ACC112 (cell line): ENCODE measurements around the gene ZFP57.
"Not testable (repeated sequence)": the region's sequence is repeated elsewhere in the genome, so short reads cannot be mapped to it uniquely, and the experiment has no call there.

Source experiments
- H2AFZ ChIP-seq: fragments of 200-600 bp; sonication (generic); one replicate; pipeline ENCODE4 v1.6.0; 2017; ENCODE audit warnings: antibody characterized with exemption, low read length; ENCODE audit not compliant: unreplicated experiment
- H3K27ac ChIP-seq: fragments of 200-600 bp; sonication (generic); 2 replicates; pipeline ENCODE4 v1.5.1; 2014; ENCODE audit warnings: low read depth, mild to moderate bottlenecking, antibody characterized with exemption, low read length, moderate library complexity
- H3K27me3 ChIP-seq: fragments of 200-600 bp; sonication (generic); 2 replicates; pipeline ENCODE4 v1.6.1; 2014; ENCODE audit warnings: mild to moderate bottlenecking, antibody characterized with exemption, low read length, moderate library complexity, mixed read lengths; ENCODE audit not compliant: insufficient read depth
- H3K36me3 ChIP-seq: fragments of 200-600 bp; sonication (generic); 2 replicates; pipeline ENCODE4 v1.6.1; 2016; ENCODE audit warnings: mild to moderate bottlenecking, antibody characterized with exemption, low read length, moderate library complexity, mixed read lengths; ENCODE audit not compliant: insufficient read depth
- H3K4me1 ChIP-seq: fragments of 200-600 bp; sonication (generic); one replicate; pipeline ENCODE4 v1.6.1; 2016; ENCODE audit warnings: low read length, mixed read lengths; ENCODE audit not compliant: insufficient read depth, unreplicated experiment, control insufficient read depth
- H3K4me3 ChIP-seq: fragments of 200-600 bp; sonication (generic); 2 replicates; pipeline ENCODE4 v1.5.1; 2014; ENCODE audit warnings: mild to moderate bottlenecking, low read depth, low read length
- H3K79me2 ChIP-seq: fragments of 200-600 bp; sonication (generic); one replicate; pipeline ENCODE4 v1.6.0; 2016; ENCODE audit warnings: low read length; ENCODE audit not compliant: control insufficient read depth, unreplicated experiment, insufficient read depth

ZFP57 gene

DNA sequence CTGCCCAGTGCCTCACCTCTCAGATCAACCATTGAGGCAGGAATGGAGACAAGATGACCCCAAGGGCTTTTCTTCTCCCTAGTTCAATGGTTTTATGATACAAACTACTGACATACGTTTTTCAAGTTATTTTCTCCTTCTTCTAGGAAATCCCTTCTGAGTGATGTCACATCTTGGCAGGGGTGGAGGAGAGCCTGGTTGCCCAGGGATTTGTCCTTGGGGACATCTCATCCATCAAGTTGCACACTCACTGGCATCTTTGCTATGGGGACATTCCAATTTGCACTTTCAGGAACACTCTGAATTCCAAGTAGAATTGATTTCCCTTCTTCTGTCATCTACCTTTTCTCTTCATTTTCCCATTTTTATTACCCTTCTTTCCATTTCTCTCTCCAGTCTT, 9.9 kb downstream of the ZFP57 start:
- H3K36me3 ChIP-seq = no peaks in the 10 kb centered on the region
- no peak overlapping the region for H3K4me3 ChIP-seq
- no peak overlapping the region for H3K27ac ChIP-seq
- H3K27me3 ChIP-seq = peaks cover 62% of the 10 kb centered on the region
- no peak overlapping the region for H2AFZ ChIP-seq
- H3K4me1 ChIP-seq = no peaks in the 10 kb centered on the region
- no peaks in the 10 kb centered on the region for H3K79me2 ChIP-seq

DNA sequence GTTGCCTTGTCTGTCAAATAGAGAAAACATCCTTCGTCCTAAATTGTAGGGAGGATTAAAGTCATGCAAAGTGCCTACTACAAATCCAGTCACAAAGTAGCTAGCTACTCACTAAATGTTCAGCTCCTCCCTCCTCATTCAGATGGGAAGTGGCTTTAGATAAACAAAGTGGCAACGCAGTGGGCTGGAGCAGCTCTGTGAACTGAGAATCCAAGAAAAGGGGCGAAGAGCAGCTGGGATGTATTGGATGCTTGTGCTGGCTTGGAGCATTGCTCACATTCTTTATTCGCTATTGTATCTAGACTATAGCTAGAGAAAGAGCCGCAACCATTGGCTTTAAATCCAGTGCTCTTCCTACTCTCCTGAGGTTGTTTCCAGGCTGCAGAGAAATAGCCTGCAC, 13.8 kb downstream of the ZFP57 start:
- H2AFZ ChIP-seq = no peak overlapping the region
- no peak overlapping the region for H3K4me3 ChIP-seq
- peaks cover 73% of the 10 kb centered on the region for H3K27me3 ChIP-seq
- no peaks in the 10 kb centered on the region for H3K4me1 ChIP-seq
- no peaks in the 10 kb centered on the region for H3K36me3 ChIP-seq
- no peak overlapping the region for H3K27ac ChIP-seq
- H3K79me2 ChIP-seq = no peaks in the 10 kb centered on the region

DNA sequence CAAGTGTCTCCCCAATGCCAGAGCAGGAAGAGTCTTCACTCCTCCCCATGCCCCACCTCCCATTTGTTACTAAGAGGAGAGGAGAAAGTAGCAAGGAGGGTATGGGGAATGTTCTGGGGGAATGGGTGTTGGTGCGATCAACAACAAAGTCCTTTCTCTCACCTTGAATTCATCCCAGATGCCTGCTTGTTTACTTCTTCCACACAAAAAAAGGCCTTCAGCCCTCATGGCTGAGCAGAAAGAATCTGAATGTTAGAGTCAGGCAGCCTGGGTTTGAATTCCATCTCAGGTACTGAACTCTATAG, 14.2 kb downstream of the ZFP57 start:
- no peaks in the 10 kb centered on the region for H3K4me1 ChIP-seq
- peaks cover 75% of the 10 kb centered on the region for H3K27me3 ChIP-seq
- no peak overlapping the region for H2AFZ ChIP-seq
- no peaks in the 10 kb centered on the region for H3K79me2 ChIP-seq
- no peak overlapping the region for H3K27ac ChIP-seq
- no peak overlapping the region for H3K4me3 ChIP-seq
- no peaks in the 10 kb centered on the region for H3K36me3 ChIP-seq

DNA sequence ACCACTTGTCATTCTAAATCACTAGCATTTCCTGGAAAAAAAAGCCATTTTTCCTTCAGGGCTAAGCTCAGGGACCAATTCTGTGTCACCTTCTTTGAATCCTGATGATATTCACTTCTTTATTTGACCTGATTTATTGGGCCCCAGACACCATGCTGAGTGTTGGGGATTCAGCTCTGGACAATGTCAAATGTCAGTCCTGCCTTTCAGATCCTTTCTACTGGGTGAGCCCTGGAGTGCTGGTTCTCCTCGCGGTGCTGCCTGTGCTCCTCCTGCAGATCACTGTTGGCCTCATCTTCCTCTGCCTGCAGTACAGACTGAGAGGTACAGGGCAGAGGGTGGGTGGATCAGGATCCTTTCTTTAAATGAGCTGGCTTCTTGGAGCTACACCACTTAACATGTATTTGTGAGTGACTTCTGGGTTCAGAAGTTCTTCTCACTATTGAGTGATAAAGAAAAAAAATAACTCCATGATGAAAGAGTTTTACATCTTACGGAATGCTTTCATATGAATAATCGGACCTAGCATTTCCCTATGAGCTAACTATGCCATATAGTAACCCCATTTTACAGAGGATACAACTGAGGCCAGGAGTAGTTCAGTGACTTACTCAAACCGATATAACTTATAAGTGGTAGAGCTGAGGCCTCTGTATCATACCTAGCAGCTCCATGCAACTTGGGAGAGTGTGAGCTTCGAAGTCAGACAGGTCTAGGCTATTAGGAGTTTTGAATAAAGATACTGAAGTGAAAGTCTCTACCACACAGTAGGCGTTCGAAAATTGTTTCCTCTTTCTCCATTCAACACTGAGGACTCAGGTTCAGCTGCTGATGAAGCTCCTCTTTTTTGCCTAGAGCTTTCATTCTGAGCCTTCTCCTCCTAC, 14.8 kb downstream of the ZFP57 start:
- peaks cover 75% of the 10 kb centered on the region for H3K27me3 ChIP-seq

DNA sequence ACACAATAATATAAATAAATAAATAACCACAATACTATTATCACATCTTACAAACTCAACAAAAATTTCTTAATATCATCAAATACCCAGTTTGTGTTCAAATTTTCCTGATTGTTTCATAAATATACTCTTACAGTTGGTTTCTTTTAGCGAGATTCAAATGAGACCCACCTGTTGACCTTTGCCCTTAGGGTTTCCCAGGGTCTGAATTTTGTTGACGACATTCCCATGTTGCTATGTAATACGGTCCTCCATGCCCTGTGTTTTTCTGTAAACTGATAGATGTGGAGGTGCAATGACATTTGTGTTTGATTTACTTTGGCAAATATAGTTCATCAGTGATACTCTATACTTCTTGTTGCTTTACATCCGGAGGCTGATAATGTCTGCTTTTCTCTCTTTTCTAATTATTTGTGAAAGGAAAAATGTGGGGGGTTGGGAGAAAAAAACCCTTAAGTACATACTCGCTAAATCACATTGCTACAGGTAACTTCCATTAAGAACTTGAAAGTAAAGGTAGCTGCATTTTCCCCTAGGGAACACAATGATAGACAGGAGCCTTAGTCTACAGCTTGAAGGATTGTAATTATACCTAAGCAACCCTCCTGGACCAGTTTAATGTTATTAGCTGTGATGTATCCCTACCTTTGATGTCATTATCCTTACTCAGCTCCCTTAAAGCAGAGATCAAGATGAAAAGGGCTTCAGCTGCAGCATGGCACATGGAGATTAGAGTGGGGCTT, 17.5 kb downstream of the ZFP57 start:
- Histone ChIP-seq H3K4me1 (no peaks in the 10 kb centered on the region), H3K27me3 (peaks cover 72% of the 10 kb centered on the region), H3K27ac (no peak overlapping the region), H3K4me3 (no peak overlapping the region), H2AFZ (no peak overlapping the region), H3K79me2 (no peaks in the 10 kb centered on the region), H3K36me3 (no peaks in the 10 kb centered on the region)

More for the DNA sequence above, 14.8 kb downstream of the ZFP57 start:
- Histone ChIP-seq H2AFZ (no peak overlapping the region), H3K4me1 (no peaks in the 10 kb centered on the region), H3K36me3 (no peaks in the 10 kb centered on the region), H3K79me2 (no peaks in the 10 kb centered on the region), H3K4me3 (no peak overlapping the region), H3K27ac (no peak overlapping the region)

DNA sequence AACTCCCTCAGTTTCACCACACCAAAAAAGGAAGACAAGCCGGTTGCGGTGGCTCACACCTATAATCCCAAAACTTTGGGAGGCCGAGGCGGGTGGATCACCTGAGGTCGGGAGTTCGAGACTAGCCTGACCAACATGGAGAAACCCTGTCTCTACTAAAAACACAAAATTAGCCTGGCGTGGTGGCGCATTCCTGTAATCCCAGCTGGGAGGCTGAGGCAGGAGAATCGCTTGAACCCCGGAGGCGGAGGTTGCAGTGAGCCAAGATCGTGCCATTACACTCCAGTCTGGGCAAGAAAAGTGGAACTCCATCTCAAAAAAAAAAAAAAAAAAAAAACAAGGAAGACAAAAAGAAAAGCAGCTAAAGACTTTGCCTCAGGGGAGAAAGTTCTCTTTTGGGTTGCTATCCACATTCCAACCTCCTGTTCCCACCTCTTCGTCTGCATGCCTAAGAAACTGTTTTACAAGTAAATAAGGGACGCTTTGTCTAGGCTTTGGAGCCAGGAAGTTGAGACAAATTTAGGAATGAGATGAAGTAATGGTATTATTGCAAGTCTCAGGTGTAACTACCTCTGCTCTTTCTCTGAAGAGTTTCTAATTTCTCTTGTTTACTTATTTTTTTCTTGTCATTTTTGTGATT, 19.3 kb downstream of the ZFP57 start:
- H2AFZ ChIP-seq, H3K27ac ChIP-seq, H3K36me3 ChIP-seq, H3K4me3 ChIP-seq, H3K4me1 ChIP-seq, H3K79me2 ChIP-seq: not testable (repeated sequence)
- H3K27me3 ChIP-seq = peaks cover 68% of the 10 kb centered on the region

DNA sequence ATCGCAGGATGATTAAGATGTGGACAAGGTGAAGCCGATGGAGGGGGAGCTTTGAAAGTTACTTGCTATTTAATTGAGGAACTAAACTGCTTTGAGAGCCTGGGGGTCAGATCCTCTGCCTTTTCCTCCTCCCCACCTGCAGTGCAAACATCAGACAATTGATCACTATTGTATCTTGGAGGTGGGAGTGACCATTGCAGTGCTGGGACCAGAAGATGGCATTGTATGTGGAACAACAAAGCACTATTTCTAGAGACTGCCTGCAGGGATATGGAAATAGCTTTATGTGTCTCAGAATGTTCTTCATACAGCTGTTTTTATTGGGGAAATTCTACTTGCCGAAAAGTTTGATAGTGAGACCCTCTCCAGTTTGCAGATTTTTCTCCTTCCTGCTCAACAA, 19.9 kb downstream of the ZFP57 start:
- H3K27me3 ChIP-seq = peaks cover 68% of the 10 kb centered on the region
- no peaks in the 10 kb centered on the region for H3K4me1 ChIP-seq
- no peak overlapping the region for H3K27ac ChIP-seq
- no peaks in the 10 kb centered on the region for H3K79me2 ChIP-seq
- H3K4me3 ChIP-seq = no peak overlapping the region
- H2AFZ ChIP-seq = no peak overlapping the region
- no peaks in the 10 kb centered on the region for H3K36me3 ChIP-seq

DNA sequence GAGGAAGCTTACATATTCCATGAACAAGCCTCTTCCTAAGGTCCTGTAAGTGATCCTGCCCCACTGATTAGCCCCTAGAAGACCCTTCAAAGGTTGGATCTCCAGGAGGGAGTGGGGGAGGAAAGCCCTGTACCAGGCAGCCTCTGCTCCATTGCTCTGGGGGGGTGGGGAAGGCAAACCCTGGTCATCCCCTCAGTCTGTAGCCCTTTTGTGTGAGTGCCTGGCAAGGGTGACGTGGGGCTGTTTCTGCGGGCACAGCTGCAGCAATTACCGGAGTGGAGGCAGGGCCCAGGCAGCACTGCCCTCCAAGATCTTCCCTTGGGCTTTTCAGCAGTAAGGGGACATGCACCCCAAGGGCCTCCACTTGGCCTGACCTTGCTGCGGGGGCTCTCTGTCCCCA, 24.2 kb downstream of the ZFP57 start, which contains the start of gene MOG:
Gene MOG (plus strand): TSS at position 295 of the 400 bp plus-strand sequence. CDS start 118 bp downstream, outside the sequence.
- Histone ChIP-seq H3K36me3 (no peaks in the 10 kb centered on the region), H3K4me1 (no peaks in the 10 kb centered on the region), H3K79me2 (no peaks in the 10 kb centered on the region), H3K27ac (no peak within 1 kb of the TSS), H3K27me3 (peaks cover 61% of the 10 kb centered on the region), H2AFZ (no peak within 1 kb of the TSS), H3K4me3 (no peak within 1 kb of the TSS)

DNA sequence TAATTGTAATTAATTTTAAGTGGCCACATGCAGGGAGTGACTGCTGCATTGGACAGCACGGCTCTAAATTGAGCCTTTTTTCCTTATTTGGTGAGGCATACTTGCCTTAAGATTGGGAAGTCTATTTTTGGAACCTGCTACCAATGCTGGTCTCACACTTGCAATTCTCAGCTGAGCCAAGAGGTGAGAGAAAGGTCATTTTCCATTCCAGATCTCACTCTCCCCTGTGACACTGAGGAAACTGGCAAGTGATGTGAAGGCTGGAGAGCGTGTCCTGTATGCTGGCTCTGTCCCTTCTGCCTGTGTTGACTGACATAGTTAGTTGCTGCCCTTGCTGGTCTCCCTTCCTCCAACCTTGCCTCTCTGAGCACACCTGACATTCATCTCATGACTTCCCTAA, 24.8 kb downstream of the ZFP57 start:
- Histone ChIP-seq H3K27me3 (peaks cover 55% of the 10 kb centered on the region), H3K79me2 (no peaks in the 10 kb centered on the region), H2AFZ (no peak overlapping the region), H3K36me3 (no peaks in the 10 kb centered on the region), H3K27ac (no peak overlapping the region), H3K4me3 (no peak overlapping the region), H3K4me1 (no peaks in the 10 kb centered on the region)

DNA sequence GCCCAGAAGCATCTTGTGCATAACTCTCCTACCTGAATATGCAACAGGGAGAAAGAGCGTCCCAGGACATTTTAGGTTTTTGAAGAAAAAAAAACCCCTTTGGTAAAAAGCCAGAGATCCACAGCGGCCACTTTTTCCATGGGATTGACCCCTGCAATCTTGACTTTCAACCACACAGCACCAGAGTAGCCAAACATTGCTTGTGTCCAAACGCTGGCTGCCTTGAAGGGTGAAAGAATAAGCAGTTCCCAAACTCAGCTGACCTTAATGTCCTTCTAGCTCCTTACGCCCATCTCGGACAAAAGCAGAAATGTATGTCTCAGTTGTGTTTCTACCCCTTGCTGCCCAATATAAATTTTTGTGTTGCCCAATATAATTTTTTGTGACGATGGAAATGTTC, 25.3 kb downstream of the ZFP57 start:
- Histone ChIP-seq H3K36me3 (no peaks in the 10 kb centered on the region), H3K4me3 (no peak overlapping the region), H3K27me3 (peaks cover 50% of the 10 kb centered on the region), H2AFZ (no peak overlapping the region), H3K27ac (no peak overlapping the region), H3K79me2 (no peaks in the 10 kb centered on the region), H3K4me1 (no peaks in the 10 kb centered on the region)
